WTC11 (cell line): ENCODE data around the gene IRF2BP1. TPM values are rescaled to one million over a fixed set of nuclear protein-coding genes. Genes with fewer than 3 reads are reported as not detected.
A peak's percentile ranks its signal among the peaks of the same experiment; 100 is the strongest.

Experiments used
- AR ChIP-seq: fragments of 250-450 bp; sonication (Bioruptor Pico); IDR thresholded peaks from 2 replicates; pipeline ENCODE4 v1.9.0; 2021; ENCODE audit warnings: mild to moderate bottlenecking
- ATF2 ChIP-seq: sonication (generic); formaldehyde crosslinking; IDR thresholded peaks from 2 replicates; pipeline ENCODE4 v1.8.1; 2022; ENCODE audit warnings: low read depth, missing genetic modification reagents, borderline replicate concordance
- CBFB ChIP-seq: sonication (generic); formaldehyde crosslinking; IDR thresholded peaks from 2 replicates; pipeline ENCODE4 v1.8.1; 2022; ENCODE audit warnings: mild to moderate bottlenecking, low read depth, missing genetic modification reagents
- CREB1 ChIP-seq: sonication (generic); formaldehyde crosslinking; IDR thresholded peaks from 2 replicates; pipeline ENCODE4 v1.8.0; 2023; ENCODE audit warnings: mild to moderate bottlenecking, missing genetic modification reagents
- E2F5 ChIP-seq: sonication (generic); formaldehyde crosslinking; IDR thresholded peaks from 2 replicates; pipeline ENCODE4 v1.8.1; 2022; ENCODE audit warnings: mild to moderate bottlenecking, moderate library complexity, missing genetic modification reagents
- ESRRA ChIP-seq: sonication (generic); formaldehyde crosslinking; IDR thresholded peaks from 2 replicates; pipeline ENCODE4 v1.8.1; 2022; ENCODE audit warnings: mild to moderate bottlenecking, missing genetic modification reagents, borderline replicate concordance
- FOXK1 ChIP-seq: sonication (generic); formaldehyde crosslinking; IDR thresholded peaks from 2 replicates; pipeline ENCODE4 v1.8.0; 2022; ENCODE audit warnings: mild to moderate bottlenecking, moderate library complexity, missing genetic modification reagents
- HMGA2 ChIP-seq: fragments of 250-450 bp; sonication (Bioruptor Pico); IDR thresholded peaks from 2 replicates; pipeline ENCODE4 v1.4.0; 2021; ENCODE audit warnings: mild to moderate bottlenecking, moderate library complexity
- HMGXB4 ChIP-seq: sonication (generic); formaldehyde crosslinking; IDR thresholded peaks from 2 replicates; pipeline ENCODE4 v1.8.1; 2023; ENCODE audit warnings: mild to moderate bottlenecking, moderate library complexity, missing genetic modification reagents
- IRF2 ChIP-seq: sonication (generic); formaldehyde crosslinking; IDR thresholded peaks from 2 replicates; pipeline ENCODE4 v1.8.0; 2022; ENCODE audit warnings: low read depth, missing genetic modification reagents, borderline replicate concordance
- JAZF1 ChIP-seq: fragments of 250-450 bp; sonication (Bioruptor Pico); IDR thresholded peaks from 2 replicates; pipeline ENCODE4 v1.9.0; 2021; ENCODE audit warnings: moderate library complexity, mild to moderate bottlenecking, inconsistent platforms
- KAT7 ChIP-seq: sonication (generic); formaldehyde crosslinking; IDR thresholded peaks from 2 replicates; pipeline ENCODE4 v1.8.1; 2023; ENCODE audit warnings: missing genetic modification reagents, mild to moderate bottlenecking, borderline replicate concordance
- RELA ChIP-seq: sonication (generic); formaldehyde crosslinking; IDR thresholded peaks from 2 replicates; pipeline ENCODE4 v1.8.1; 2022; ENCODE audit warnings: missing genetic modification reagents, mild to moderate bottlenecking, borderline replicate concordance
- RORB ChIP-seq: fragments of 250-450 bp; sonication (Bioruptor Pico); IDR thresholded peaks from 2 replicates; pipeline ENCODE4 v1.9.0; 2021; ENCODE audit warnings: mild to moderate bottlenecking
- SMAD3 ChIP-seq: sonication (generic); formaldehyde crosslinking; IDR thresholded peaks from 2 replicates; pipeline ENCODE4 v1.8.0; 2022; ENCODE audit warnings: missing genetic modification reagents, mild to moderate bottlenecking, borderline replicate concordance
- STAT6 ChIP-seq: sonication (generic); formaldehyde crosslinking; conservative IDR thresholded peaks from 2 replicates; pipeline ENCODE4 v1.8.1; 2023; ENCODE audit warnings: mild to moderate bottlenecking, low read depth, missing genetic modification reagents, moderate library complexity
- ZNF138 ChIP-seq: sonication (generic); formaldehyde crosslinking; conservative IDR thresholded peaks from 2 replicates; pipeline ENCODE4 v1.8.1; 2022; ENCODE audit warnings: mild to moderate bottlenecking, moderate library complexity, missing genetic modification reagents
- ZNF281 ChIP-seq: sonication (generic); formaldehyde crosslinking; IDR thresholded peaks from 2 replicates; pipeline ENCODE4 v1.8.0; 2023; ENCODE audit warnings: mild to moderate bottlenecking, missing genetic modification reagents
- ZNF425 ChIP-seq: fragments of 250-450 bp; sonication (Bioruptor Pico); conservative IDR thresholded peaks from 2 replicates; pipeline ENCODE4 v1.9.0; 2021; ENCODE audit warnings: mild to moderate bottlenecking
- ZSCAN18 ChIP-seq: fragments of 250-450 bp; sonication (Bioruptor Pico); IDR thresholded peaks from 2 replicates; pipeline ENCODE4 v2.1.2; 2022; ENCODE audit warnings: mild to moderate bottlenecking, moderate library complexity
- total RNA-seq: library from RNA; stranded (reverse); gene quantifications from 3 replicates; pipeline ENCODE4 v1.2.3, GENCODE V29; 2021

IRF2BP1 gene
- total RNA-seq, 1 experiment from 2014 or later = 30.3 TPM

GRCh38 chr19:45927565-45928261 is 41.8 kb upstream of the IRF2BP1 start (continued):
- TF ChIP-seq ATF2 (CRISPR knock-in tag) (no peak), SMAD3 (CRISPR knock-in tag) (no peak), AR (CRISPR knock-in tag) (no peak), CBFB (no peak), HMGXB4 (CRISPR knock-in tag) (no peak), ZNF281 (CRISPR knock-in tag) (0 out of 2 replicates have a peak, but pooled peaks have one; percentile 44), RORB (CRISPR knock-in tag) (no peak), CREB1 (CRISPR knock-in tag) (no peak), ZSCAN18 (CRISPR knock-in tag) (no peak), FOXK1 (CRISPR knock-in tag) (peak; percentile 46; the same call in 1 of the 2 replicates), IRF2 (no peak), JAZF1 (no peak), ZNF138 (CRISPR knock-in tag) (no peak), ESRRA (CRISPR knock-in tag) (no peak), ZNF425 (CRISPR knock-in tag) (no peak), E2F5 (peak; percentile 100), HMGA2 (no peak), KAT7 (CRISPR knock-in tag) (no peak), RELA (no peak), STAT6 (CRISPR knock-in tag) (no peak)
